ENCODE measurements around the gene MPPED1.

The MPPED1 gene

DNA sequence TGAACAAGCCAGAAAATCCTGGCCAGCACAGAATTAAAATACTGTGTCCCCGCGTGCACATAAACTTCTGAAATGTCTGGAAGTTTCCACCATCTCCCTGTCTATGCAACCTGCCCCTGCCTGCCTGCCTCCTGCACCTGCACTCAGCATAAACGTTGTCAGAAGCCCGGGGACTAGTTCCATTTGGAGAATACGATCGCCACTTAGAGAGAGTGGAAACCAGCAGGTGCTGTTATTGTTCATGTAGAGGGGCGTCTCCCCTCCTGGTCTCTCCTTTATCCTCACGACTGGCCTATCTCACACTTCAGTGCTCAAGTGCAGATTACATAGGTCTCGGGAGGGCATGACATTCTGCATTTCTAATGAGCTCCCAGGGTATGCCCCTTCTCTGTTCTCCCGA is 35.6 kb downstream of the MPPED1 start:
- no peak for DNase-seq (ENCODE audit: low read depth)

DNA sequence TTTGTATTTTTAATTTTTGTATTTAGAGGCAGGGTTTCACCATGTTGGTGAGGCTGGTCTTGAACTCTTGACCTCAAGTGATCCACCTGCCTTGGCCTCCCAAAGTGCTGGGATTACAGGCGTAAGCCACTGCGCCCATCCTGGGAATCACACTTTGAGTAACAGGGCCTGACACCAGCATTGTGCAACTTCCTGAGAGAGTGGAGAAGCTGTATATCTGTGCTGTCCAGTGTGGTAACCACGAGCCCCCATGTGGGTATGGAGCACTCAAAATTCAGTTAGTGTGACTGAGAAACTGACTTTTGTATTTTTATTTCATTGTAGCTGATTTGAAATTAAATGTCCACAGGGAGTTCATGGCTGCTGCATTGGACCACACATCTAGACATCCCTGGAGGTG is 36.2 kb downstream of the MPPED1 start:
- no peak for DNase-seq (ENCODE audit: low read depth)

DNA sequence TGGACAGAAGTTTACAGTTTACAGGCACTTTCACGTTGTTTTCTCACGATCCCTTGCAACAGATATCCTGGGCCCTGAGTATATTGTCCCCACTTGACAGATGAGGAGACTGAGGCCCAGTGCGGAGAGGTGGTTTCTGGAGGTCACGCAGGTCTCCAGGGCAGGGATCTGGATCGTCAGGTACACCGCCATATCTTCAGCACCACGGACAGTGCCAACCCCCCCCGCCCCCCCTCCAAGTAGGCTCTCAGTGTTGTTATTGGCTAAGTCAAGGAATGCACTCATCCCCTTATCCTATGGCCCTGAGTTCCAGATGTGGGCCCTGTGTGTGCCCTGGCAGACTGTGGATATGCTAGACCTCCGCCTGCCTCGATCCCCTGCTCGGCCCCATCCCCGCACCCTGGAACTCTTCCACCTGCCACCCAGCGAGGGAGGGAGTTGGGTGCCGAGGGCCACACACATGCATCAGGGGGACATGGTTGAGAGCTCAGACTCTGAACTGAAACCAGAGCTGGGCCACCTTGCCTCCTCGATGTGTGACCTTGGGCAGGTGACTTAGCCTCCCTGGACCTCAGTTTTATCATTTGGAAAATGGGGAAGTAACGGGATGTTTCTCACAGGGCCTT is 37.5 kb downstream of the MPPED1 start:
- DNase-seq (ENCODE audit: low read depth), result no peak

DNA sequence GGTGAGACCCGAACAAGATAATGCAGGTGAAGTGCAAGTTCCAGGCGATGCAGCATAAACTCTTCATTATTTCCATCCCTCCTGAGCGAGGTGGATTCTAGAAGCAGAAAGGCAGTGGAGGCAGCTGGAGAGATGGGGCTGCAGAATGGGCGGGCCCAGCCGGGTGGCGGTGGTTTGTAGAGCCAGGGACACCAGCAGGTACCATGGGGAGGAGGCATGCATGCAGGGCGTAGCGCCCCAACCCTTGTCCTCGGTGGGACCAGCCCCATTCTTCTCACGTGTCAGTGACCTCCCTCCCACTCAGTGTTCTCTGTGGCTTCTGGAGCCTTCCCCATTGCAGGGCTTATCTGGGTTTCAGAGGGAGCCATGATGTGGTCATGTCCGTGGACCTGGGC is 38.0 kb downstream of the MPPED1 start:
- DNase-seq (ENCODE audit: low read depth), result no peak

DNA sequence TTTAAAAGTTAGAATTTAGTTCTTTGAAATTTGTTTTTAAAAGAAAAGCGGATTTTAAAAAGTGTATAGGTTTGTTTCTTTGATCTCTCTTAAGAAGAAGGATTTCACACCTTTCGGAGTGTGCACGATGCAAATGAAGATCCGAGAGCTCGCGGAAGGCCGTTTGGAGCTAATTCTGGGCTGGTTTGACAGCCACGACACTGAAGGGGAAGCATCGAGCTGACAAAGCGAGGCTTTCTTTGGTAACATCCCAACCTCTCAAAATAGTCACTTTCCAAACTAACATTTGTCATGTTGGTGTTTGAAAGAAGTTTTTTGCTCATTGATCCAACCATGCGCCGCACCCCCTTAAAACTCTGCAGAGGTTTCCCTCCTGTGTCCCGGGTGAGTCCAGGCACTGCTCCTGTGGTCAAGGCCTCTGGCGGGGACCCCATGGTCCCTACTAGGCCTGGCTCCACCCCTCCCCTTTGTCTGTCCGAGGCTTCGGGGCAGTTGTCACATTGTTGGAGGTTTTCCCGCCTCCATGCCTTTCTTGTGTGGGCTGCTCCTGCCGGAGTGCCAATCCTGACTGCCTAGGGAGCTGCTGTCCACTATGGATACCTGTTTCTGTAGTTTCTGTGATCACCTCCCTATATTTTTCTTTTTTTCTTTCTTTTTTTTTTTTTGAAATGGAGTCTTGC is 39.7 kb downstream of the MPPED1 start:
- DNase-seq (ENCODE audit: low read depth), result no peak

DNA sequence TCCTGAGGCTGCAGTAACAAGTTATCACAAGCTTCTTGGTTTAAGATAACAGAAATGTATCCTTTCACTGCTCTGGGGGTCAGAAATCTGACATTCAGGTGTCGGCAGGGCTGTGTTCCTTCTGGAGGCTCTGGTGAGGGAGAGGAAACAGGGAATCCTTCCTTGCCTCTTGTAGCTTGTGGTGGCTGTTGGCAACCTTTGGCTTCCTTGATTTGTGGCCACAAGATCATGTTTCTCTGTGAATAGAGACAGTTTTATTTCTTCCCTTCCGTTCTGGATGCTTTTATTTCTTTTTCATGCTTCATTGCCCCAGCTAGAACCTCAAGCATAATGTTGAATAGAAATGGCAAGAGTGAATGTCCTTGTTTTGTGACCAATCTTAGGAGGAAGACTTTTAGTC is 44.0 kb downstream of the MPPED1 start:
- no peak for DNase-seq (ENCODE audit: low read depth)

DNA sequence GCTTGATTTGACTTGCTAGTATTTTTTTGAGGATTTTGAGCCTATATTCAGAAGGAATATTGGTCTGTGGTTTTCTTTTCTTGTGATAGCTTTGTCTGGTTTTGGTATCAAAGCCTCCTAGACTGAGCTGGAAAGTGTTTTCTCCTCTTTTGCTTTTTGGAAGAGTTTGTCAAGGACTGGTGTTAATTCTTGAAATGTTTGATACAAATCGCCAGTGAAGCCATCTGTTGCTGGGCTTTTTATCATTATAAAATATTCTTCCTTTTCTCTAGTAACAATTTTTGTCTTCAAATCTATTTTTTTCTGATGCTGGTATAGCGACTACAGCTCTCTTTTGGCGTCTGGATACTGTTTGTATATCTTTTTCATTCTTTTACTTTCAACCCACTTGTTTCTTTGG is 45.2 kb downstream of the MPPED1 start:
- DNase-seq (ENCODE audit: low read depth), result no peak

DNA sequence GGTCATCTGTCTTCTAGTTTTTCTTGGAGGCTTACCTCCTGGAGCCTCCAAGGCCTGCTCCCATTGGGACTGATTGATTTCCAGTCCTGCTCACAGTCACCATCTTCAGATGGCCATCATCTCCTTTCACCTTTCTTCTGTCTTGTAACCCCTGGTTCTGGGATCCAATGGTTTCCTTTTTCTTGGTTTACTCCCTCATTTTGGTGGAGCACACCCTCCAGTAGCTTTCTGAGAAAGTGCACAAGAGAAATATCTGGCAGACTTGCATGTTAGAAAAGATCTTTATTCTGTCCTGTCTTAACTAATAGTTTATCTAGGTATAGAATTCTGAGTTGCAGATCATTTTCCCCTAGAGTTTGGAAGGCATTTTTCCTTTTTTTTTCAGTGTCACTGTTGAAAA is 50.9 kb downstream of the MPPED1 start:
- no peak for DNase-seq (ENCODE audit: low read depth)

DNA sequence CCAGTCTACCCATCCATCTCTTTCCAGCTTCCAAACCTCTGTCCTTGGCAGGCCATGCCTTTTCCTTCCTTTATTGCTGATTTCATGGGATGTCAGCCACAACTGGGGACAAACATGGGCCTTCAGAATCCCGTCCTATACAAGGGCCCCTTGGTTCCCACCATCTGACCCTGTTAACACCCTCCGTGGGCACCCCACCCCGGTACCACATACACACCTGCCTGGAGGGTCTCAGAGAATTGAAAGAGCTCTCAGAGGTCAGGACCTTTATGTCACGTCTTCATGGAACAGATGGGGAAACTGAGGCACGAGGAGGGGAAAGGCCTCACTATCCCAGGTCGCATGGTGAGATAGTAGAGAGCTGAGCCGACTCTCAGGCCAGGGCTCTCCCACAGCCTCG is 53.0 kb downstream of the MPPED1 start:
- DNase-seq (ENCODE audit: low read depth), result no peak

DNA sequence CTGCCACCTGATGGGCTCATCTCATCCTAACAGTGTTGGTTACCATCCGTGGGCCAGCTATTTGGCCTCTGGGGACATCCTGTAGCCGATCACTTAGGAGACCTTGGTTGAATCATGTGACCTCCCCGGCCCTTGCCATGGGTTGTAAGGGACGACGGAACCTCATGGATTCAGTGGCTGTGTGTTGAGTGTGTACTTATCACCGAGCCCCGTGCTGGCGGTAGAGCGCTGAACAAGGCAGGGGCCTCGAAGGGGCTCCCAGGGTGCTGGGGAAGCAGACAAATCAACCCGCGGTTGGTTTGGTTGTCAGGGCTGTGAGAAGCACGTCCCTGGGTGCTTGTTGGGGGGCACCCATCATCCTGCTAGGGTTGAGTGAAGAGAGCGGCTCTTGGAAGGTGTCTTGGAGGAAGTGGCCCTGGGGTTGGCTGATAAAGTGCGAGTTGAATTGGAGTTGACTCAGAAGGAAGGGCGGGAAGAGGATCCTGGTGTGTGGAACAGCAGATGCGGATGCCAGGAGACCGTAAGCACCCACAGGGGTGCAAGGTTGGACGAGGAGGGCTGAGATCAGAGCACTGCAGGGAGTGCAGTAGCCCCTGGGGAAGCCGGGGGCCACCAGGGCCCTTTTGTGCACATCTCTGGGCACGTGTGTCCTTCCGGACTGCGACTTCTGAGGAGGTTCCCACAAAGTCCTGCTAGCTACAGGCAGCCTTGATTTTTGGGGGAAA is 53.6 kb downstream of the MPPED1 start:
- DNase-seq (ENCODE audit: low read depth), result no peak

DNA sequence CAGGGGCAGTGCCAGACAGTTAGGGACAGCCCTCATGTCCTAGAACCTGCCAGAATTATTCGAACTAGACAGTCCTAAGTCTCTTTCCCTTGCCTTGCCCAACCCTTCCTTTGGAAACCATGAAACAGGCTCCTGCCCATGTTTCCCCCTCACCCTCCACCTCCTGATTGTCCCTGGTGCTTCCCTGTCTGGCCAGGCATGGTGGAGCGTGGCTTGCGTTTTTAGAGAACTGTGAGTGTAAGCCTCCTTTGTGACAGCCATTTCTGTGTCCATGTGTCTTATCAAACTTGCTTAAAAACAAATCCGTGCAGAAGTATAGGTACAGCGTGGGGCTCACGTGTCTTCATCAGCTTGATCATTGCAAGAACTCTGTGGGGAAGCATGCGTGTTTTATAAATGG is 54.9 kb downstream of the MPPED1 start:
- DNase-seq (ENCODE audit: low read depth), result no peak

DNA sequence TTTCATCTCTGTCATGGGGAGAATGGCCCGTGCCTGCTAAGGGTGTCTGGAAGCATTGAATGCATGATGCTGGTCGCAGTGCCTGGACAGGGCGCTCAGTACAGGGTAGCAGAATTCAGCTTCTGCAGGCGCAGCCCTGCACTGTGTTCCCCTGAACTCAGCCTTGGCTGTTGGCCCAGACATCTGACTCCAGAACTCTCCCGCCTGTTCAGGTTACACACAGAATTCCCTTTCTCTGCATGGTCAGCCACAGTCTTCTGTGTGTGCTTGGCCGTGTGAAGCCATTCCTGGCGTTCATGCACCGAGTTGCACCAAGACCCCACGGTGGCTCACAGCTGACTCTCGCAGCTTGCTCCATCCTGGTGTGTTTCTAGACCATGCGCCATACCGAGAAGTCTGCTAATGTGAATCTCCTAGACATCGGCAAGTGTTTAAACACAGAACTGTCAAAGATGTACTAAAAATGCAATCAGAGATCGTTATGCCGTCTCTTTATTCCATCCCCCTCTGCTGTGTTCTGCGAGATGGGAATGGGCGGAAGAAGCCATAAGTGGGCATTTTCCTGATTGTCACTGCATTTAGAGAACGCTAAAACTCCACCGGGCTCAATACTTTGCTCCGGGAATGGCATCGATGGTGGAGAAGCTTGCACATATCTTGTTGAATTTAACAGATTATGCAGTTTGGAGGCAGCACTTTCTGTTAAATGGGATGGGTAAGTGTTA is 55.6 kb downstream of the MPPED1 start:
- DNase-seq (ENCODE audit: low read depth), result no peak

DNA sequence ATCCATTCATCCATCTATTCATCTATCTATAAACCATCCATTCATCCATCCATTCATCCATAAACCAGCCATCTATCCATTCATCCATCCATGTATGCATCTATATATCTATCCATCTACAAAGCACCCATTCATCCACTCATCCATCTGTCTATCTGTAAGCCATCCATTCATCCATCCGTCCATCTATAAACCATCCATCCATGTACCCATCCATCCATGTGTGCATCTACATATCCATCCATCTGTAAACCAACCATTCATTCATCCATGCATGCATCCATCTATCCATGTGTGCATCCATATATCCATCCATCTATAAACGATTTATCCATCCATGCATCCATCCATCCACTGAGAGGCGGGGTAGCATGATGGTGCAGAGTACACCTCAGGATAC is 58.4 kb downstream of the MPPED1 start:
- no peak for DNase-seq (ENCODE audit: low read depth)

DNA sequence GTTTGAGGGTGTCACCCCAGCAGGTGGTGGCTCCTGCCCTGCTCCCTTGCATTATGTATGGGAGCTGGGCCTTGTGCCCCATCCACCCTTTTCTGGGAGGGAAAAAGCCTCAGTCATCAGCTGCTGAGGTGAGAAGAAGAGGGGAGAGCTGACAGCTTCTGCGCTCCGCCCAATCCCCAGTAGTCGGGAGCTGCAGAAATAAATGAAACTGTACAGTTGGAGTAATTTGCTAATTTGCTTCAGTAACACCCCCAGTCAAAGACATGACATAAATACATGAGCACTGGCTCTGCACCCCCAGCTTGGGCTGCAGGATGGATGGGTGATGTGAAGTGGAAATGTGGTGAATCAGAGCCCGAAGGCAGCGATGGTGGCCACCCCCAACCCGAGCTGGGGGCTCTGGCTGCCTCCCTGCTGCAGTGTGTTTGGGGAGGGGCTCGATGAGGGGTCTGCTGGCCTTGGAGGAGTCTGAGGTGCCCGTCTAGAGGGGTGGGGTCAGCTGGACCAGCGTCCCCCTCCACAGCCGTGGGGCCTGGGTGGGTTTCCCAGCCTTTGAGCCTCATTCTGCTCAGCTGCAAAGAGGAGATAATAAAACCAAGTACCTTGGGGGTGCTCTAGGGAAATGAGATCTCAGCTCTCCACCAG is 59.2 kb downstream of the MPPED1 start:
- DNase-seq (ENCODE audit: low read depth), result no peak

DNA sequence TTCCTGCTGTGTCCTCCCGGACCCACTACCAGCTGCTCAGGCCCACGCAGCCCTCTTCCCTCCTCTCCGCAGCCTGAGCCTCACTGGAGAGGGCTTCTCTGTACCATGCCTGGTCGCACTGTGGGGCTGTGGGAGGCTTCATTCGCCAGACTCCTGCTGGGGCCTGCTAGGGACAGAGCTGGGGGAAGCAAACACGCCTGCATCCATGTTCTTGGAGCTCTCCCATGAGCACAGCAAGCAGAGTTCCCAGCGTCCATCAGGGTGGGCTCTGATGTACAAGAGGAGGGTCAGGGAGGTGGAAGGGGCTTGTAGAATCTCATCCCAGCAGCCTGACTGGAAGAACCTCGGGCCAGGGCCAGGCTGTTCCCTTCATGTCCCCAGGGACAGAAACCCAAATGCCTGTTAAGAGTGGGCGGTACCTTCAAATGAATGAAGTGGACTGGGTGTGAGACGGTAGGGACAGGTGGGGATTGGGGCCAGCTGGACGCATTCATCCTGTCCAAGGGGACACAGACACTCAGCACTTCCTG is 59.9 kb downstream of the MPPED1 start:
- no peak for DNase-seq (ENCODE audit: low read depth)

DNA sequence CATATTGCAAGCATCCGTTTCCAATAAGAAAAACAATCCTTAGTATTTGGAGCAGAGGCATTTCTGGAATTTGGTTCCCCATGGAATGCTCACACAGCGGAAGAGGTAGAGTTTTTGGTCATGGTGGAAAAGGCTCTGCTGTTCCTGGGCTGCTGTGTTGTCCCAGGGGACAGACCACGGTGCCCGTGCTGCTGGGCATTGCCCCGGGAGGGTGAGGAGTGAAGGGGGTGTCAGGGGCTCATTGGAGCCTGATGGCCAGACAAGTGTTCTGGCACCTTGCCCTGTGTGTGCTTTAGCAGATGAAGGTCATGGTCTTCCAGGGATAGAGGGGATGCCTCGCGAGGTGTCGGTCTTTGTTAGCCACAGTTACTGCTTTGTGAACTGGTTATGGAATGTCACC is 61.2 kb downstream of the MPPED1 start:
- DNase-seq (ENCODE audit: low read depth), result no peak

DNA sequence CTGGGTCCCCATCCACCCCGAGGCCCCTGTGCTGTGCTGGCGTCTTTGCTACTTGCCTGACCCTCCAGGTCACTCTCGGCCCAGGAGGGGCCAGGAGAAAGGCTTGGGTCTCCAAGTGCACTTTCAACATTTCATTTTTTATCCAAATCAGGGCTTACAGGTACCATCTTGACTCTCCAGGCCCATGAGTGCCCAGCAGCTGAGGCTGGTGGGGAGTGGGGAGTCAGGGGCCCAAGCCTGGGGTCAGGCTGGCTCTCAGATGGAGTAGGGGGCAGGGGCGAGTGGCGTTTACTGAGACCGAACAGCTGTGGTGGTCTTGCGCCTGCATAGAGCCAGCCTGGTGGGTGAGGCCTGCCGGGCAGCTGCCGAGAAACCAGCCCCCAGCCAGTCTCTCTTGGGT is 61.6 kb downstream of the MPPED1 start:
- DNase-seq (ENCODE audit: low read depth), result no peak

DNA sequence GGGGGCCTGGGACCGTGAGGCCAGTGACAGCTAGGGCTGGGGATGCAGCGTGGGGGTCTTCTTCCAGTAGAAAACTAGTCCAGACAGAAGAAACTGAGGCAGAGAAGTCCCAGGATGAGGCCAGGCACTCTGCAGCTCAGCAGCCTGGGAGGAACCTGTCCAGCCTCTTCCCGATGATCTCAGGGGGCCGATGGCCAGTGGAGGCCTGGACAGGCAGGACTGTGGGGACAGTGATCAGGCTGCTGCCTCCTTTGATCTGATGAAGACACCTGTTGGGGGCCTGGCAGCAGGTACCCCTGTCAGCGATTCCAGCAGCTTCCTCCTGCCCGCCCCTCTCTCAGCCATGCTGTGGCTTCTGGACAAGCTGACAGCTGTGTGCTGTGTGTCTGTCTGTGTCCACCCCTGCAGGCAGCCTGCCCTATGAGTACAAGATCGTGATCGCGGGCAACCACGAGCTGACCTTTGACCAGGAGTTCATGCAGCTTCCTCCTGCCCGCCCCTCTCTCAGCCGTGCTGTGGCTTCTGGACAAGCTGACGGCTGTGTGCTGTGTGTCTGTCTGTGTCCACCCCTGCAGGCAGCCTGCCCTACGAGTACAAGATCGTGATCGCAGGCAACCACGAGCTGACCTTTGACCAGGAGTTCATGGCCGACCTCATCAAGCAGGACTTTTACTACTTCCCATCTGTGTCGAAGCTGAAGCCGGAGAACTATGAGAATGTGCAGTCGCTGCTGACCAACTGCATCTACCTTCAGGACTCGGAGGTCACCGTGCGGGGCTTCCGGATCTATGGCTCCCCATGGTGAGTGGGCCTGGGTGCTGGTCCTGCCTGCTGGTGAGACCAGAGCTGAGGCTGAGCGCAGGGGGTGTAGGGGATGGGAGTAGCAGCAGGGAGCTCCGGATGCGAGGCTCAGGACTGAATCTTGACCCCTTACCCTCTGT is 62.6 kb downstream of the MPPED1 start:
- no peak for DNase-seq (ENCODE audit: low read depth)

DNA sequence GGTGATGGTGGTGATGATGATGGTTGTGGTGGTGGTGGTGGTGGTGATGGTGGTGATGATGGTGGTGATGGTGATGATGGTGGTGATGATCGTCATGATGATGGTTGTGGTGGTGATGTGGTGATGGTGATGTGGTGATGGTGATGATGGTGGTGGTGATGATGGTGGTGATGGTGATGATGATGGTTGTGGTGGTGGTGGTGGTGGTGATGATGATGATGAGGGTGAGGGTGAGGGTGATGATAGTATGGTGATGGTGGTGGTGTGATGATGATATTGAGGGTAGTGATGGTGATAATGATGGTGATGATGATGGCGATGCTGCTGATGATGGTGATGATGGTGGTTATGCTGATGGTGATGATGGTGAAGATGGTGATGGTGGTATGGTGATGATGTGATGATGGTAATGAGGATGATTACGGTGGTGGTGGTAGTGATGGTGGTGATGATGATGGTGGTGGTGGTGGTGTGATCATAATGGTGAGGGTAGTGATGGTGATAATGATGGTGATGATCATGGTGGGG is 63.8 kb downstream of the MPPED1 start:
- no peak for DNase-seq (ENCODE audit: low read depth)

DNA sequence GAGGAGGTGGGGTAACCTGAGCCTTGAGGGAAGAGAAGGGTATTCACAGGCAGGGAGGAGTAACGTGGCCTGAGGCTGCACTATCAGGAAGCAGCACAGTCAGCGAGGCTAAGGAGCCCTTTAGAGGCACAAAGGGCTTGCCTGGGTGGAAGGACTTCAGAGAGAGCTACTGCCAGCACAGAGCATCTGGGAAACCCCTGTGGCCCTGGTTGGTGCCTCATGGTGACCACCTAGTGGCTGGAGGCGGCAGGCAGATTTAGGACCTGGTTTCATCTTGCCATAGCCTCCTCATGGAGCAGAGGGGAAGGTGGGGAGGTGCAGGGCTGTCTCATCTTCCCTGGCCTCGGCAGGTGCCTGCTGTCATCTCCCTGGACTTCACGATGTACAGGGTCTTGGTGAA is 64.5 kb downstream of the MPPED1 start:
- DNase-seq (ENCODE audit: low read depth), result no peak

All from stimulated activated CD8-positive, alpha-beta memory T cell treated with anti-CD3 and anti-CD28 coated beads, Interleukin-15, amount 100 ng/mL, for 1 hour (primary cell).